ENCODE measurements around the gene ADAMTS5.
A peak's percentile ranks its signal among the peaks of the same experiment; 100 is the strongest.

The ADAMTS5 gene

DNA sequence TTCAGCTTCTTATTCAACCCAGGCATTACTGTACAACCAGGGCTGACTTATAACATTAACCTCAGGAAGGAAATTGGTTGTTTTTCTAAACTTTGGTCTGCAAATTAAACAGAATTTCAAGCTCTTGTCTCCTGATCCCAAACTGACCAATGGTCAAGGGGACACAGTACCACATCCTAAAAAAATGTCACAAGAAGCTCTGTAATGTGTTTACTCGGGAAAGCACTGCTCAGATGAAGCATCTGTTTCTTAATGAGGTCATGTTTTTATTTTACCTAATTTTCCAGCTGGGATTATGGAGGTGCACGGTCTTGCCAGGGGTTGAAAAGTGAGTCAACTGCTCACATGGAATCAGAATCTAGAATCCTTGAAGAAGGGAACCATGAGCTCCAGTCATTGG is 18.7 kb downstream of the ADAMTS5 start:
- TF ChIP-seq, protein P1, sequence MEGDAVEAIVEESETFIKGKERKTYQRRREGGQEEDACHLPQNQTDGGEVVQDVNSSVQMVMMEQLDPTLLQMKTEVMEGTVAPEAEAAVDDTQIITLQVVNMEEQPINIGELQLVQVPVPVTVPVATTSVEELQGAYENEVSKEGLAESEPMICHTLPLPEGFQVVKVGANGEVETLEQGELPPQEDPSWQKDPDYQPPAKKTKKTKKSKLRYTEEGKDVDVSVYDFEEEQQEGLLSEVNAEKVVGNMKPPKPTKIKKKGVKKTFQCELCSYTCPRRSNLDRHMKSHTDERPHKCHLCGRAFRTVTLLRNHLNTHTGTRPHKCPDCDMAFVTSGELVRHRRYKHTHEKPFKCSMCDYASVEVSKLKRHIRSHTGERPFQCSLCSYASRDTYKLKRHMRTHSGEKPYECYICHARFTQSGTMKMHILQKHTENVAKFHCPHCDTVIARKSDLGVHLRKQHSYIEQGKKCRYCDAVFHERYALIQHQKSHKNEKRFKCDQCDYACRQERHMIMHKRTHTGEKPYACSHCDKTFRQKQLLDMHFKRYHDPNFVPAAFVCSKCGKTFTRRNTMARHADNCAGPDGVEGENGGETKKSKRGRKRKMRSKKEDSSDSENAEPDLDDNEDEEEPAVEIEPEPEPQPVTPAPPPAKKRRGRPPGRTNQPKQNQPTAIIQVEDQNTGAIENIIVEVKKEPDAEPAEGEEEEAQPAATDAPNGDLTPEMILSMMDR (IDR thresholded peaks at IDR 0.05; ENCODE audit: control insufficient read depth, extremely low read depth, insufficient read depth): no peak
- no peak for DNase-seq (ENCODE audit: low read depth)
- no peak overlapping the region for H3K4me3 ChIP-seq (ENCODE audit: low read depth, low read length)

DNA sequence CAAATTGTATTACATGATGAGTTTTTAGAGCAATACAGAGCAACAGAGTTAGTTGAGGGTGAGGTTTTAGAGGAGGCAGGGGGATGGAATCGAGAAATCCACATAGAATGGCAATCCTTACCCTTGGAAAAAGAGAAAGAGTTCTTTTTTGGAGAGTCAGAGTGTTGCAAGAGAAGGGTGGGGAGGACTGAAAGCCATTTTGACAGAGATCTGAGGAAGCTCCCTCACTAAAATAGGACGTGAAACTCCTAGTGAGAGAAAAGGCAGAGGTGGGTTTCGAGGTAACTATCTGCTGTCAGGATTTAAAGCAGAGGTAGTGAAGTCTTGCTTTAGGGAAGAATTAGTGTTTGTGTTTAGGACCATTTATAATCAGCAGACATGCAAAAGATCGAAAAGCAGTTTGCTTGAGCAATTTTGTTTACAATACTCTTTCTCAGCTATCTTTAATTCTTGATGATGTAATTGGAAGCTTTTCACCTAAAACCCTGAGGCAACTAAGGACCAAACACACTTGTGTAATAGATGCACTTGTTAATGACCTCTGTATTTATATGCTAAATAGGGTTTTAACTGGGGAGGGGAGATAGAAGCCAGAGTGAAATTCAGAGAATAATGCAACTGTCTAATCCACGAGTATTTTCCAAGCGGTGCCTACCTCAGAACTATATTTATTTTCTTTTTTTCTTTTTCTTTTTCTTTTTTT is 20.0 kb downstream of the ADAMTS5 start:
- no peak overlapping the region for H3K4me3 ChIP-seq (ENCODE audit: low read depth, low read length)
- no peak for DNase-seq (ENCODE audit: low read depth)
- TF ChIP-seq, protein P1 (IDR thresholded peaks at IDR 0.05; ENCODE audit: control insufficient read depth, extremely low read depth, insufficient read depth): no peak

DNA sequence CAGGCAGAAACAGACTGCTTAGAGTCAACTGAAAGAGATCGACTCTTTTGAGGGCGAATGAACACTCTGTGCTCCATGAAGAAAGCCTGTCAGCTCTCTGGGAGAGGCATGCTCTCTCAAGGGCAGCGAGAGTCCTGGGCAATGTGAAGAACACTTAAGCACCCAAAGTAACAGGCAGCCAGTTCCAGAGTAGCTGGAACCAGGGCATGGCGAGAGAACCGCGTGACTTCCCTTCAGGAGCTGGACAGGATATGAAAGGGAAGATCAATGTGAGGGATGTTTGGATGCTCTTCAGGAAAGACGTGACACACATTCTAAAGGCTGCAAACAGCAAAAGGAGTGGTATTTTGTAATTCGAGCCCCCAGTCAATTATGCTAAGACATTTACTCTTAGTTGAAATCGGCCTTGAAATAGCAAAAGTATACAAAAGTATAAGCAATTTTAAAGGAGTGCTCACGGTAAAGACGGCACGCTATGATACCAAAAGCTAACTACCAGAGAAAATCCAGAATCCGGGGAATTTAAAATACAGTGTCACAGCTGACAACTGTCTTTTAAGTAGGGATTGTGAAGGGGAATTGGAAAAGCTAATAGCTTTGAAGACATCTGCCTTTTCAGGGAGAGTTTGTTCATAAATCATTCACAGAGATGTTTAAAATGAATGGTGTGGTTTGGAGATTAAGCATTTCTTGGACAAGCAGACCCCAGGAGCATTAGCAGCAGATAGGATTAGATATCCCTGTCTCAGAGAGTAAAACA is 20.8 kb downstream of the ADAMTS5 start:
- TF ChIP-seq, protein P1 (IDR thresholded peaks at IDR 0.05; ENCODE audit: control insufficient read depth, extremely low read depth, insufficient read depth): no peak
- no peak overlapping the region for H3K4me3 ChIP-seq (ENCODE audit: low read depth, low read length)
- no peak for DNase-seq (ENCODE audit: low read depth)

DNA sequence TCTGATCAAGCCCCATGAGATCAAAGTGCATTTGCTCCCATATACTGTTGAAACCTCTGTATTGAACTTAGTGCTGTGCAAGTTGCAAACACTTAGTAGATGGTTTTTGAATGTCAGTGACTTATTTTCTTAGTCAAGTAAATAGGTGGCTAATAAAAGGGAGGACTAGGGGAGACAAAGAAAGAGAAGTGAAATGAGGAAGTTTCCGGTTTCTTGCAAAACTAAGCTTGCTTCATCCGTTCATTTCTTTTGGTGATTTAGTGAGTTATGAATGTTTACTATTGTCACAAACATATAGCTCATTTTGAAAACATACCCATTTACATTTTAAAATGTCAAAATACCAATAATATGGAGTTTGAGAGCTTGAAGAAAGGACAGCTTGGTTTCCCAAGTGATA is 23.0 kb downstream of the ADAMTS5 start:
- H3K4me3 ChIP-seq (ENCODE audit: low read depth, low read length): no peak overlapping the region
- no peak for DNase-seq (ENCODE audit: low read depth)
- TF ChIP-seq, protein P1 (IDR thresholded peaks at IDR 0.05; ENCODE audit: control insufficient read depth, extremely low read depth, insufficient read depth): no peak

DNA sequence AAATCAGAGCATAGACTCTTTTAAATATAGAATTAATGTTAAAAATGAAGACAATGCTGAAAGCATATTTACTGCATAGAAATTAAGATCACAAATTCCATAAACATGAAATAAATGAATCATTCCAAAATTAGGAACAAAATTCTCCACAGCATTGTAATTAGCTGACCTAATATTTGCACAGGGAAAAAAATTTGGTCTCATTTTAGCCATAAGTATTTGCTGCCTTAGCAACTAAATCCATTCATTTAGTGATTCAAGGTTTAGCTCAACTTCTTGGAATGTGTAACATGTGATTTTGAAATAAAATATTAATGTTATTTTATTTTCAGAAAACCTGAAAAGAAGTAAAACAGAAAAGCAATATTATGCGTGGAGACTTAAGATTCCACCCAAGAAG is 25.5 kb downstream of the ADAMTS5 start:
- H3K4me3 ChIP-seq (ENCODE audit: low read depth, low read length): no peak overlapping the region
- no peak for DNase-seq (ENCODE audit: low read depth)
- TF ChIP-seq, protein P1 (IDR thresholded peaks at IDR 0.05; ENCODE audit: control insufficient read depth, extremely low read depth, insufficient read depth): no peak

DNA sequence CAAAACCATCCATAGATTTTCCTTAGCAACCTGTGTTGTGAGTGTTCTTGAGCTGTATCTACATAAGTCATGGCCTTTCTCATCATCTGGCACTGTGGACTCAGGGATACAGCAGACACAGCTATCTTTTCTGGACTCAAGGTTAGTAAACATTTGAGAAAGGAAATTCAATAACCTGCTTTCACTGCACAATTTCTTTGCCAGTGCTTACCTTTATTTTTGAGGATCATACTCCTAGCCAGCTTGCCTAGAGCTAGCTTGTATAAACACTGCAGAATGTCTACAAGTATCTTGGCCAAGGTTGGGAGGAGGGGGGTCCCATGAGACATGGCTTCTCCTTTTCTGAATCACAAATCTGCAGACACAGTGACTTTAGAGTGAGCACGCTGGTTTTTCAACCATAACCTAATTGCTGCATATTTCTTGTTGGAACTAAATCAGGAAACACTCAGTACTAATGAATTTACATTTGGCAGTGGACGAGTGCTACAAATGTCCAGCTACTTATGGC is 27.2 kb downstream of the ADAMTS5 start:
- TF ChIP-seq, protein P1 (IDR thresholded peaks at IDR 0.05; ENCODE audit: control insufficient read depth, extremely low read depth, insufficient read depth): no peak
- H3K4me3 ChIP-seq (ENCODE audit: low read depth, low read length): no peak overlapping the region
- peak; percentile 23 for DNase-seq (ENCODE audit: low read depth)

Measured in LNCaP clone FGC (cell line).